COLO668 (cell line): Measurements from ENCODE around the gene CYP26C1.
A peak's percentile ranks its signal among the peaks of the same experiment; 100 is the strongest.

Experiments used
- DNase-seq: peaks from one replicate; lab custom pipeline; 2025; ENCODE audit not compliant: unreplicated experiment; lab: John Stamatoyannopoulos, UW

Gene CYP26C1

DNA sequence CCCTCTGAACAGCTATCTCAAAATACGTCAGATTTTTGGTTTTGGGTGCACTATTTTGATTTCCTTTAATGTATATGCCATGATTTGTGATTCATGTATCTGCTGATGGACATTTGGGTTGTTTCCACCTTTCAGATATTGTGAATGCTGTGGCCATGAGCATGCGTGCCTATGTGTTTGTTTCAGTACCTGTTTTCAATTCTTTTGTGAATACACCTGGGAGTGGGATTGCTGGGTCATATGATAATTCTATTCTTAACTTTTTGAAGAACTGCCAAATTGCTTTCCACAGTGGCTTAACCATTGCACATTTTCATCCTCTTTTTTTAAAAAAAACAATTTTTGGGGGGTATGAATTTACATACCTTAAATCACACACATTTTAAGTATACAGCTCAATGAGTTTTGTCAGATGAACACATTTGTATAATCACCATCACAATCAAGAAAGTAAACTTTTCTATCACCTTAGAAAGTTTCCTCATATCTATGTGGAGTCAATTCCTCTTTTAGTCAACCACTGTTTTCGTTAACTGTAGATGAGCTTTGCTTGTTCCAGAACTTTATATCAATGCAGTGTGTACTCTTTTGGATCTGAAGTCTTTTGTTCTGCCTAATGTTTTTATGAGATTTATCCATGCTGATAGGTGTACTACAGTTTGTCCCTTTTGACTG is 50.0 kb downstream of the CYP26C1 start:
- DNase-seq: no peak

DNA sequence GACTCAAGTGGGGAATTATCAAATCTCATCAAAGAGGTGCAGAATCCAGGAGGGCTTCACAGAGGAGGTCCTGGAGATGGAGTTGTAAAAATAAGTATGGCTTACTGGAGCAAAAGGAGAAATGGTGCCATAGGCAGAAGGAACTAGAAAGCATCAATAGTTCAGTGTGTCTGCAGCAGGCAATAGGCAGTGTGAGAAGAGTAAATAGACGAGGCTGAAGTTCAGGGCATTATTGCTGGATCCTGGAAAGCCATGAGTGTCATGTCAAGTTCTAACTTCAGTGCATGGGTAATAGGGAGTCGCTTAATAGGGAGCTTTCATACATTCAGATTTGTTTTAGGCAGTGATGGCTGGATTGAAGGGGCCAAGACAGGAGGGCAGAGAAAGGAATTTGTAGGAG is 52.4 kb downstream of the CYP26C1 start:
- no peak for DNase-seq

DNA sequence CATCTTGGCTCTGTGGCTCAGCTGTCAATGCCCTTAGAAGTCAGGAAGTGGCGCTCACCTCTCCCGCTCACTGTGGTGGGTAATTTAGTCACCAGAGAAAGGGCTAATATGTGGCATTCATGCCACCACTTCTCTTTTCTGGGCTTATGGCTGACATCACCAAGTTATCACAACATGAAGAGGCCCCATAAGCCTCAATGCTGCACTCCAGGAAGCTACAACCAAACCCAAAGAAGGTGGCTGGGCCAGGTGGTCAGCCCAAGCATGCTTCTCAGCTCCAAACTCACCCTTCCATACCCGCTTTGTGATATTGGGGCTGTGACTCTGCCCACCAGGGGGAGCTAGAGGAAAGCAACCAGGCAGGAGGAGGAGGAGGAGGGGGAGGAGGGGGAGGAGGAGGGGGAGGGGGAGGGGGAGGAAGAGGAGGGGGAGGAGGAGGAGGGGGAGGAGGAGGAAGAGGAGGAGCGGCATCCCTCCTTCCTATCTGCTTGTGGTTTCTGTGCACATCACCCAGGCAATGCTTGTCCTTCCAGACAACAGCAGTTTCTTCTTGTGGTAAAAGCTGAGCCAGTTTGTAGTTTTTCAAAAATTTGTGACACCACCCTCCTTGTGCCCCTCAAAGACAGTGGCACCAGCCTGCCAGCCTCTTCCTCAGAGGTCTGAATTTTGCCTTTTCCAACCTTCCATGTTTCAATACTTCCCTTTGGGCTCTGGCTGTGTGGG is 55.2 kb downstream of the CYP26C1 start:
- peak; percentile 43 for DNase-seq
